GM19239 (cell line): ENCODE measurements around the gene C22orf31.
"Not testable (repeated sequence)": the region's sequence is repeated elsewhere in the genome, so short reads cannot be mapped to it uniquely, and the experiment has no call there.

Source experiments
- DNase-seq: peaks from one replicate; pipeline ENCODE4 v3.0.0; 2011; ENCODE audit warnings: low spot score; ENCODE audit not compliant: insufficient read length
- FAIRE-seq: peaks from 2 replicates; lab custom pipeline; 2011; peaks lifted over from hg19 to GRCh38; lab: Jason Lieb, UNC

C22orf31 gene

DNA sequence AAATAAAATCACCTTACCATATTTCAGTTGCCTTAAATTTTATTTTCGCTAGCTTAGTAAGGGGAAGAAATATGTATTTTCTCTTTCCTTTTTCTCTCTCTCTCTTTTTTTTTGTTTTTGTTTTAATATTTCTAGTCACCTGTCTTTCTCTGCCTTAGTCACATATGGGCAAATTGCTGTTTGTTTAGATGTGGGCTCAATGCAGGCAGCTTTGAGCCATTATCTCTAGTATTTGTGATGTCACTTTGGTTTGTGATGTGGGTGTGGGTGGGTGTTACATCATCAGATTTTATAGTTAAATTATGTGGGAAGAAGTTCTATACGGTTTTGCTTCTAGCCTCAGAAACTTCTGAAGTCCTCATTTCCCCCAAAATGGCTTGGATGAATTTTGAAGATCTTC, at the start of gene C22orf31:
Gene C22orf31 (minus strand): TSS at position 59 of the 400 bp plus-strand sequence. CDS start 39 bp downstream, at position 20.
- DNase-seq = no peak
- FAIRE-seq = no peak

DNA sequence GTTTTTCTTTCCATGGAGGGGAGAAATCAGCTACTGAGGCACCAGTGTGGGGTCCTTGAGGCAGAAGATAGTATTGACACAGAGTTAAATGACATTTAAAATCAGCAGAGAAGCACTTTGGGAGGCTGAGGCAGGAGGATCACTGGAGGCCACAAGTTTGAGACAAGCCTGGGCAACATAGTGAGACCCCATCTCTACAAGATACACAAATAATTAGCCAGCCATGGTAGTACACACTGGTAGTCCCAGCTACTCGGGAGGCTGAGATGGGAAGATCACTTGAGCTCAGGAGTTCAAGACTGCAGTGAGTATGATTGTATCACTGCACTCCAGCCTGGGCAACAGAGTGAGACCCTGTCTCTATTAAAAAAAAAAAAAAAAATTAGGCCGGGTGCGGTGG, 49.3 kb upstream of the C22orf31 start:
- DNase-seq = no peak
- no peak for FAIRE-seq

DNA sequence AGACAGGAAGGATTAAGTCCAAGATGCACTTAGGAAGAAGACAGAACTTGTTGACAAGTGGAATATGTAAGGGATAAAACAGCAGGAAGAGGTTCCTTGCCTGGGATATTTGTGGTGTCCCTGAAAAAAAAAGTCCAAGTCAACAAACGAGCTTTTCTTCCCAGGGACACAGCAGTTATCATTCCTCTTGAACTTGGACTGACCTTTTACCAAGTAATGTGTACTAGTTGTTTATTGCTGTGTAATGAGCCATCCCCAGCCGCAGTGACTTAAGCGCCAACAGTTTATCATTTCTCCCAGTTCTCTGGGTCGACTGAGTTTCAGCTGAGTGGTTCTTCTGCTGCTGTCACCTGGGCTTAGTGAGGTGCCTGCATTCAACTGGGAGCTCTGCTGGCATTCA, 48.2 kb upstream of the C22orf31 start:
- DNase-seq = no peak
- no peak for FAIRE-seq

DNA sequence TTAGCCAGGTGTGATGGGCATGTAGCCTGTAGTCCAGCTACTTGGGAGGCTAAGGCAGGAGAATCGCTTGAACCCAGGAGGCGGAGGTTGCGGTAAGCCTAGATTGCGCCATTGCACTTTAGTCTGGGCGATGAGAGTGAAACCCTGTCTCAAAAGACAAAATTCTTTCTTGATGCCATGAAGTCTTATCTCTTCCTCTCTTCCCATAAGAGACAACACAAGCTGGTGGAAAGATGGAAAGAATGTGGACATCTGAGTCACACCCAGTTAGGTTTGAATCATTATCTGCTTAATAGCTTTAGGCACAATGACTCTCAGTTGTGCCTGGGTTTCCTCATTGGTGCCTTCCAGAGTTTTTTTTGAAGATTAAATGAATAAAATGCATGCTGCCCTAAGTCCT, 46.5 kb upstream of the C22orf31 start:
- FAIRE-seq (no peak), DNase-seq (no peak)

DNA sequence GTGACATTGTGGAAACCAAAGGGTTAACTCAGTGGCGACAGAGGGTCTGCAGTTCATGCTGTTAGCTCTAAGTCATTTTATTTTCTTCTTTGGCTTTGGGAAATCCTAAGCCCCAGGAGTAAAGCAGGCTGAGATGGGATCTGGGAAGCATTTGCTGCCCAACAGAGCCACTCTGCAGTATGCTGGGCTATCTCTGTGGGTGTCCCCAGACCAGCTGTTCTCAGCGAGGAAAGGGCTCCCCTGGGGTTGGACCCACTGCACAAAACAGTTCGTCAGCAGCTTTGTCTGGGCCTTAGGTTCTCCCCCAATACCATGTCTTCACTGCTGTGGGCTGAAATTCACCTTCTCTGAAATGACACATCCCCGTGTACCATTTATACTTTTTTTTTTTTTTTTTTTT, 45.2 kb upstream of the C22orf31 start:
- FAIRE-seq (no peak), DNase-seq (no peak)

DNA sequence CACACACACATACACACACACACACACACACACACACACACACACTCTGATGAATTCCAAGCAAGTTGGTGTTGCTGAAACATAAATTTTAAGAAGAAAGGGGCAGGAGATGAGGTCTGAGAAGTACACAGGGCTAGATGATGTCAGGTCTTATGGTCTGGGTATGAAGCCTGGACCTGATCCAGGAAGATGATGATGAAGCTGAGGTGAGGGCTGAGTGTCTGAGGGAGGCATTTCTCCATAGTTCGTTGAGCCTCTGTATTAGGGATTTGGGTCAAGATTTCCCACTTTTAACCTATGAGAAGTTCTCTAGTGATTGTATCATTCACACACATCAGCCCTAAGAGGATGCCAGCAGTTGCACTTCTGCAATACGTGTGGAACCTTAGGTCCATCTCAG, 43.8 kb upstream of the C22orf31 start:
- FAIRE-seq = no peak
- no peak for DNase-seq

DNA sequence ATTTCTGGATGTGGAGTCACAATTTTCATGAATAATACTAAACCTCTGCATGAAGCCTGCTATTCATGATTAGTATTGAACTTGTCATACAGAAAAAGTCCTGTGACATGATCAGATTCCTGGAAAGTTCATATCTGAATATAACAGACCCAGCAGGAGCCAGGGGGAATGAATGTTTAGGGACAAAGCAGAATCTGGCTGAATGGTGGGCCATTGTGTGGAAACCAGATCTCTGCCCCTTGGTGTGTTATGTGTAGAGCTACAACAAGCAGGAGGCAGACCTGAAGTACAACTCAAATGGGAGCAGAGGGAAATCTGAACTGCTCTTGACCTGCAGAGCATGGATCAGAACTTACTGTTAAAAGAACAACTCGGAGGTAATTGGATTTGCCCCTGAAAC, 41.5 kb upstream of the C22orf31 start:
- no peak for DNase-seq
- no peak for FAIRE-seq

DNA sequence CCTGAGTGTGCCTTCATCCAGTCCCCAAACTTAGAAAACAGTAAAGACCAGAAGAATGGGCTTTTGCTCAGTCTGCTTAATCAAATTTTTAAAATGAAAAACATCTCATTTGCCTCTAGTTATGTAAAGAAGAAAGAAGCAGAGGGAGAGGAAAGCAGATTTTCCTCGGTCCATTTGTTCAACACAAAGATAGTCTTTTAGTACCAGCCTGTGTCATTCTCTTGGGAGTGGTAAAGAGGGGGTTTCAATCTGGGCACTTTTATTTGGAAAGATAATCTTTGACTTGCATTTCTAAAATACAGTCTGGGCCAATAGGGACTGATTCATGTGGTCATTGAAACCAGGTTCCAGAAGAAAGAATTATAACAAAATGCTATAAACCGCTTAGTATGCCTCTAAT, 40.7 kb upstream of the C22orf31 start:
- FAIRE-seq (no peak), DNase-seq (no peak)

DNA sequence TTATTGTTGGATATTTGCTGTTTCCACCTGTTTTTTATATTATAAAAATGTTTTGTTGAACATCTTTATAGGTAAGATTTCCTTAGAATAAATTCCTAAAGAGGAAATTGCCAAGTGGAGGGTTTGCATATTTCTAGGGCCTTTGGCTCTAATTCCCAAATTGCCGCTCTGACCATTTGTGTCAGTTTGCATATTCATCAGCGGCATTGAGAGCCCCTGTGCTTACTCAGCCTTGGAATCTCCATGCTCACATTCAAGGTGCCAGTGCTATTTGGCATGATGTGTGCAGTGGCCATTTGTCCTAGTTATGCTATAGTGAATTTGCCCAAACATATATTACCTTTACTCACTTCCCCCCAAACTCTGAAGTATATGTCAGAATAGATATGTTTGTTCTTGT, 36.7 kb upstream of the C22orf31 start:
- DNase-seq = no peak
- no peak for FAIRE-seq

DNA sequence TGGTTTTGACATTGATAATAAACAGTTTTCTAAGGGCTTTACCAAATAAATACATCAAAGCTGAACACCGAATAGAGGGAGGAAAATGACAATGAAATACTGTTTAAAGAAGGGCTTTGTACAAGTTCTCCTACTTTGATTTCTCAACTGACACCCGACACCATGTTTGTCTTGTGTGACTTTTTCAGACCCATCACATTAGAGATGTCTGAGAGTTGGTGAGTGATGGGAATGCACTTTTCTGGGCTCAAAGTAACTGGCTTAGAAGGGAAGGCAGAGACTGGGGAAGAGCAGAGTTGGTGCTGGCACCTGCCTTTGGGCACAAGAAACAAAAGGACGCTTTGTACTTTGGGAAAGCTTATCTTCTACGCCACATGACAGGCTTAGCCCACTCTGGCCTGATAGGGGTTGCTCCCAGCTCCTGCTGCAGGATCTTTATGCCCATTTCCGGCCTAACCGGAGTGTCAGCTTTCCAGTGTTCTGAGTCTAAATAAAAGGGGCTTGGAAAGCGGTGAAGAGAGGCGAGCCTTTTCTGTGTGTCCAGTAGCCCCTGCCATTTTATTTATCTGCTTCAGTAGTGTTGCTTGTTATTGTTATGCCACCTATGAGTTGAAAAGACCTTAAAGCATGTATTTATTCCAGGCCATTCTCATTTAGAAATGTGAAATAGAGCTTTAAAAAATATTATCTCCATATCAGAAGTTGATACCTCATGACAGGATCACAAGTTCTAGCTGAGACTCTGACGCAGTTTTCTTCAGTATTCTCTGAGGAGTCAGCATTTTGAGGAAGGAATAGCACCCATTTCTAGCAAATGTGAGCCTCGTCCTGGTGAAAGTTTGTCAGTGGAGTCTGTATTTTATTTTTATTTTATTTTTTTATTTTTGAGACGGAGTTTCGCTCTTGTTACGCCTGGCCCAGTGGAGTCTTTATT, 35.4 kb upstream of the C22orf31 start:
- no peak for FAIRE-seq

DNA sequence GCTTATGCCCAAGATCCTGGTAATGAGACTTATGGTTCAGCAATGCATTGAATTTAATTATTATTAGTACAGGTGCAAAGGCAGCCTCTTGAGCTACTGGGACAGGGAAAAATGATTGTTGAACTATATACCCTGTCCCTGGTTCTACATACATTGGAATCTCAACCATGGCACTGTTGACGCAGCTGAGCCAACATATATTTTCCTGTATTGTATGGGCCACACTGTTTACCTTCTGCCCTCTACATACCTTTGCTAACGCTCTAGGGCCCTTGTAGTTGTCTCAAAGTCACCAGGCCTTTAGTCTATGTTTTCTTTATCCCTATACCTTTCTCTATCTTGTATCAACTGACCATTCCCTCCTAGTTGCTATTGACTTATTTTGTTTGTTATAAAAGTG, 33.8 kb upstream of the C22orf31 start:
- DNase-seq (no peak), FAIRE-seq (no peak)

More for the DNA sequence above, 35.4 kb upstream of the C22orf31 start:
- no peak for DNase-seq

DNA sequence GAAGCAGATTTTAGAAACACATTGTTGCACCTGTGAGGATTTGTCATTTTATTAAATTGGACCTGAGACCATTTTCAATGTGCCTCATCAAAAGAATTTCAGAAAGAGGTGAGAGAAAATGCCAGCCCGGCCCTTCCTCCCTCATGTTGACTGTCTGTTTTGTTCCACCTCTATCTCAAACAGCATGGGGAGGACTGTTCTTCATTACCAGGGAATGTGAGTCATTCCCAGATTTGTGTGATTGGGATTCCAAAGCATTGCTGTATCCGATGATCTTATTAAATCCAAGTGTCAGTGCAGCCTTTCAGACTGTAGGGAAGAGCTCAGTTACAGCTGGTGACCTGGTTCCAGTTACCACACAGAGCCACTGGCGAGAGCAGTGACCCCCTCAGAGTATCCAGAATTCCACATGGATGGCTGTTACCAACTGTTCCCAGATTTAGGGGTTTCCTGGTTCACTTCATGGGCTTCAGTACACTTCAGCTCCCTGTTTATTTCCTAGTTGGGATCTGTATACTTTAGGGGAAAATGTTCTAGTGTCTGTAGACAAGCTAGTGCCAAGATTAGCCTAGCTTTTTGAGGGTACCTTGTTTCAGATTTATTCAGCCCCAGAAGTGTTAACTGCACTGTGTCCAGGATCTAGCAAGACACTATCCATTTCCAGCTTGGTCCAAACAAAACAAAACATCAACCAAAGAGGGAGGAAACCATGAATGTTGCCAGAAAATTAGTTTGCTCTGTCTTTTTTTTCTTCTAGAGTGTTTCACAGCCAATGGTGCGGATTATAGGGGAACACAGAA, 32.1 kb upstream of the C22orf31 start:
- DNase-seq = no peak
- FAIRE-seq = no peak

DNA sequence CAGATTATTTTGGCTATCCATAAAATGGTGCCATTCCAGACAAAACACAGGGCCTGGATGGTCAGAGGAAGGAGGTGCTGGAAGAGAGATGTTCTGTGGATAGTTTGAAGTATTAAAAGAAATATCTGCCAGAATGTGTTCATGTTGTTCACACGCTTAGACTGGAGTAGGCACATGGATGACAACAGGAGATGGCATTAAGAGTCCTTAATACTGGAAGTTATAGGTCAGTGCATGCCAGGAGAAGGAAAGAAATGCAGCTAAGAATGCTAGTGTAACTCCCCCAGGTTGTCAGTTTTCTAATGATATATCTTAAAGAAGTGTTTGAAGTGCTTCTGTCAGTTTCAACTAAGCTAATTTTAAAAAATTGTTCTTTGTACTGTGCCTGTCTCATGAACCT, 31.4 kb upstream of the C22orf31 start:
- DNase-seq (no peak), FAIRE-seq (no peak)

DNA sequence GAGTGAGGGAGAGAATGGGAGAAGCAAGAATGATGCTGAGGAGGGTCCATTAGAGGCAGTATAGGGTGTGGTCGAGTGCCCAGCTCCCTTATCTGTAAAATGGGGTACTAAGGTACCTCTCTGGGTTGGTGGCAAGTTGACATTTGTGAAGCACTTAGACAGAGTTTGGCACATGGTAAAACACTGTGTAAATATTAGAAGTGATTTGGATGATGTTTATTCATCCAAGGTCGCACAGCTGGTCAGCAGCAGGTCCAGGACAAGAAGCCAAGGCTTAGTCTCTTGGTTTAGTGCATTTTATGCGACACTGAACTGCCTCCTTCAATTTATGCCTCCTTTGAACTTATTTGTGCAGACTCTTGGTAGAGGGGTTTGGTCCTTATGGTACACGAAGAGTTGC, 30.6 kb upstream of the C22orf31 start:
- DNase-seq (no peak), FAIRE-seq (no peak)

DNA sequence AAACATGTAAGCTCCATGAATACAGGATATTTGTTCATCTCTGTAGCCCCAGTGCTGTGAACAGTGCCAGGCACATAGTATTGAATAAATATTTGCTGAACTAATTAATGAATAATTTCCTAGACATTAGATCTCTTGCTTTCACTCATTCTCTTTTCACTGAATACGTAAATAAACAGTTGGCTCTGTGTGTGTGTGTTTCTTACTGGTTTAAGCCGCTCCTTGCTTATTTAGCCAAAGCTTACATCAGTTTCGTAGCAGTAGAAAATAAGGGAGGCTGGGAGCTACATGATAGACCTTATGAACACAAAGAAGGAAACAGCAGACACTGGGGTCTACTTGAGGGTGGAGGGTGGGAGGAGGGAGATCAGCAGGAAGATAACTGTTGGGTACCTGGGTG, 28.4 kb upstream of the C22orf31 start:
- no peak for DNase-seq
- no peak for FAIRE-seq

DNA sequence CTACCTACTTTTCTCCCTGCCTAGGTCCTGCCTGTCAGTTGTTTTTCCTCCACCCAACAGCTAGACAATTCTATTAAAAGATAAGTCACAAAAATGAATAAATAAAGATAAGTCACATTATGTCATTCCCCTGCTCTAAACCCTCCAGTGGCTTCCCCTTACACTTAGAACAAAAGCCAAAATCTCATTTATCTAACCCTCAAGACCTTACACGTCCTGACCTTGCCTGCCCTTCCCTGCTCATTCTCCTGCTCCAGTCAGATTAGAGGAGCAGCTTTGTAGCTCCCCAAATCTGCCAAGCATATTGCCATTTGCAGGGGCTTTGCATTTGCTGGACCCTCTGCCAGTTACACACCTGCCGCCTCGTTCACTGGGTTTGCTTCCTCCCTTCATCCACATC, 27.9 kb upstream of the C22orf31 start:
- FAIRE-seq (no peak), DNase-seq (no peak)

DNA sequence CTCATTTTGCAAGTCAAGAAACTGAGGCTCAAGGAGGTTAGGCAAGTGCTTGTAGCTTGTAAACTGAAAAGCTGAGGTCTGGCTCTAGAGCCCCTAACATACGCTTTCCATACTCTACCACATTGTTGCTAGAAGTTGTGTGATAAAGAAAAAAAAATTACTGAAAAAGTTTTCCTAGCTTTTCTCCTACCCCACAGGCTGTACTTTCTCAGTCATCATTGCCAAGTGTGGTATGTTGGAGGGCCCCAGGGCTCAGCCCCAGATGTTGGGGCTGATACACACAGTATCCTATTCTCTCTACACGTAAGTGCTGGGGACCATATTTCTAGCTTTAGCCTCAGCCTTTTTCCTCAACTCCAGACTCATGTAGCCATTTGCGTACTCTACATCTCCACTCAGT, 27.2 kb upstream of the C22orf31 start:
- no peak for FAIRE-seq
- DNase-seq = no peak

DNA sequence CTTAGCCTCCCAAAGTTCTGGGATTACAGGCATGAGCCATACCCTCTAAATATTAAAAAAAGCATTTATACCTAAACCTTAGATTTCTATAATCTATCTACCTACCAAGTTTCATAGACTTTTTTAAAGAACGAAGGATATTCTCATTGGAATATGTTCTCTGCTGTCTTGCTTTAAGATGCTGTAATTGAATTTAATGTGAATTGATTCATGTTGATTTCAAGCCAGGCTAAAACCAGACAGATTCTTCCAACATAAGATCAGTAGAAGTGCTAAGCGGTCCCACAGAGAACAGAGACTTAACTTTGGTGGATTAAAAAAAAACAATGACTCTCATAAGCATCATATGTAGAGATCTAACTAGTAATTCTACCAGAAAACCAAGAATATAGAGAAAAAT, 25.4 kb upstream of the C22orf31 start:
- DNase-seq = no peak
- FAIRE-seq = no peak

DNA sequence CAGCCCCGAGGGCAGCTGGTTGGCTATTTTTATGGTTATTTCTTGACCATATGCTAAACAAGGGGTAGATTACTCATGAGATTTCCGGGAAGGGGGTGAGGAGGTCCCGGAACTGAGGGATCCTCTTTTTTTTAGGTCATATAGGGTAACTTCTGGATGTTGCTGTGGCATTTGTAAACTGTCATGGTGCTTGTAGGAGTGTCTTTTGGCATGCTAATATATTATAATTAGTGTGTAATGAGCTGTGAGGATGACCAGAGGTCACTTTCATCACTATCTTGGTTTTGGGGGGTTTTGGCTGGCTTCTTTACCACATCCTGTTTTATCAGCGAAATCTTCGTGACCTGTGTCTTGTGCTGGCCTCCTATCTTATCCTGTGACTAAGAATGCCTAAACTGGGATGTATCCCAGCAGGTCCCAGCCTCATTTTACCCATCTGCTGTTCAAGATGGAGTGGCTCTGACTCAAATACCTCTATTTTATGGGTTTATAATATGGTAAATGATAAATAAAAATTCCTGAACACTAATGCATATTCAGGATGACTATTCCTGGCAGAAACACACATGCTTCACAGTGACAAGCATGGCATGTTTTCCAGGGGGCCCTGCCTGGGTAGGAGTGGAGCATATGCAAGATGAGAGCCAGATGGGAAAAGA, 22.4 kb upstream of the C22orf31 start:
- DNase-seq (no peak), FAIRE-seq (no peak)

DNA sequence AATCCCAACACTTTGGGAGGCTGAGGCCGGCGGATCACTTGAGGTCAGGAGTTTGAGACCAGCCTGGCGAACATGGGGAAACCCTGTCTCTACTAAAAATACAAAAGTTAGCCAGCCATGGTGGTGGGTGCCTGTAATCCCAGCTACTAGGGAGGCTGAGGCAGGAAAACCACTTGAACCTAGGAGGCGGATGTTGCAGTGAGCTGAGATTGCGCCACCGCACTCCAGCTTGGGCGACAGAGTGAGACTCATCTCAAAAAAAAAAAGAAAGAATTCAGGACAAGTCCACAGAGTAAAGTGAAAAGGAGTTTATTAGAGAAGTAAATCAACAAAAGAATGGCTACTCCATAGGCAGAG, 21.9 kb upstream of the C22orf31 start:
- not testable (repeated sequence) for DNase-seq, FAIRE-seq
